Islet of Langerhans (tissue), 1 donor: ENCODE data around the gene EEF1A2.
"Not testable (repeated sequence)": the region's sequence is repeated elsewhere in the genome, so short reads cannot be mapped to it uniquely, and the experiment has no call there.

Source experiments
- FAIRE-seq: peaks from one replicate; lab custom pipeline; 2011; peaks lifted over from hg19 to GRCh38; lab: Jason Lieb, UNC

EEF1A2 gene

DNA sequence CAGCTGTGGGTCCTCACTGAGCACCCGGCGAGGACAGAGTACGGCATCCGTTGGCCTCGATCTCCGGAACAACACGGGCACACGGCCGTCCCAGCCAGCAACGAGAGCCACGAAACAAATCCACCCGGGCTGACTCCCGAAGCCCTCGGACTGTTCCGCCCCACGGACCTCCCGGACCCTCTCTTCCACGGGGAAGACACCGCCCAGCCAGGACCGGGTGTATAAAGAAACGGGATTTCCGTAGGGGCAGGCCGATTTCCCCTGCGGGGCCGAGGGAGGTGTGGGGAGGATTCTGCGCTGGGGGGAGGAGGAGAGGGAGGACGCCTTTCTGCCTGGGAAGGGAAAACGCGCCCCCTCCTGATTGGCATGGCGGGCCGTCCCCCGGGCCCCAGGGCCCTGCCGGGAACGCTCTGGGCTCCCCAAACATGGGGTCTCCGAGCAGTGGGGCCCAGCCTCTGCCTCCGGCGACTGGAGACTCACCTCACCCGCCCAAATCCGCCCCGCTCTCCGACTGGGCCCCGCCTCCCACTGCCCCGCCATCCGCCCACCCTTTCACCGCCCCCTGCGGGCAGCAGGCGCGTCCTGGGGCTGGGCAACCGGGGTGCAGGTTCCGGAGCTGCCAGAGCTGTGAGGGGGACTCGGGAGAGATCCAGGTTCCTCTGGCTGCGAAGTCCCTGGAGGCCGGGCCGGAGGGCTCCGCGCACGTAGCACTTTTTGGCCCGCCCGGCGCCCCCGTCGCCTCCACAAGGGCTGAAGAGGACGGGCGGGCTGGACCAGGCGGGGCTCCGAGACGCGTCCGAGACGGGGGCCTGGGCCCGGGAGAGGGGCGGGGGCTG lies 21.0 kb upstream of the EEF1A2 start:
- no peak for FAIRE-seq

DNA sequence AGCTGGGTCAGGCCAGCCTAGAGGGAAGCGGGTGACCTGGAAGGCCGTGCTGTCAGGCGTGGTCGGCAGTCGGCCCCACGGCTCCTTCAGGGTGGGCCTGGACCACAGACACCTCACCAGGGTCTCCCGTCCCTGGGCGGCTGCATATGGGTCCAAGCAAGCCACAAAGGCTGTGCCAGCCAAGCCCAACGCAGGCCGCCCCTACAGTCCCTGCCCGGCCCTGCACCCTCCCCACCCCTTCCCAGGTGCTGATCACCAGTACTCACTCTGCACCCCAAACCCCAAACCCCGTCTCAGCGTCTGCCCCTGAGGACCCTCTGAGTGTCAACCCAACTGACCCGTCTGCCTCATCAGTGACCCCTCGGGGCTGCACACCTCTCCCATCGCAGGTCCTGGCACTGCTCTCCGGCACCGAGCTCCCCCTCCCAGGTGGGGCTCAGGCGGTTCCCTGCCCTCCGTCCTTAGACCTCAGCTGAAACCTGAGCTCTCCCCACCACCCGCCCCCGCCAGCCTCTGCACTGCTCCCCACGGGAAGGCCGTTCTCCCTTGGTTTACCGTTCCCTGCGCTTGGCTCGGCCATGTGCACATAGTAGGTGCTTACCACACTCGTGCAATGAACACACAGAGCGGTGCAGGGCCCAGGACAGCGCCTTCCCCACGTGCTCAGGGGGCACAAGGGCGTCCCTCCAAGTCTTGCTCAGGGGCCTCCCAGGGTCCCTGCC lies 20.2 kb upstream of the EEF1A2 start:
- no peak for FAIRE-seq

DNA sequence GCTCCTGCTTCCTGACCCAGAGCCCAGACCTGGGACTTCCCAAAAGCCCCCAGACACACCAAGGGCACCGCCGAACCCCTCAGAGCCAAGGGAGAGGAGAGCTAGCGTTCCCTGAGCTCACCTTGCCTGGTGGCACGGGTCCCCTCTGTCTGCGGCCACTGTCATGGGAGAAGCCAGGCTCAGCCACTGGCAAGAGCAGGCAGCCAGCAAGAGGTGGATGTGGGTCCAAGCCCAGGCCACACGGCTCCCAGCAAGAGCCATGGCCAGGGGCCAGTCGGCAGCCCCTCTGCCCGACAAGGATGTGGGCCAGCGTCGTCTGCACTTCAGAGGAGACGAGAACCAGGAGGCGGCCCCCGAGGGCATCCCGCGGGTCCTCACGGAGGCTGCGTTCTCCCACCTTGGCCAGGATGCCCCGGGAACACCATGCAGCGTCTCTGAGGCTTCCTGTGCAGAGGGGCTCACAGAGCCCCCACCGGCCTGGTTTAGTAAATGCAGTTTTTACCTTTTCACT lies 19.5 kb upstream of the EEF1A2 start:
- FAIRE-seq = no peak

DNA sequence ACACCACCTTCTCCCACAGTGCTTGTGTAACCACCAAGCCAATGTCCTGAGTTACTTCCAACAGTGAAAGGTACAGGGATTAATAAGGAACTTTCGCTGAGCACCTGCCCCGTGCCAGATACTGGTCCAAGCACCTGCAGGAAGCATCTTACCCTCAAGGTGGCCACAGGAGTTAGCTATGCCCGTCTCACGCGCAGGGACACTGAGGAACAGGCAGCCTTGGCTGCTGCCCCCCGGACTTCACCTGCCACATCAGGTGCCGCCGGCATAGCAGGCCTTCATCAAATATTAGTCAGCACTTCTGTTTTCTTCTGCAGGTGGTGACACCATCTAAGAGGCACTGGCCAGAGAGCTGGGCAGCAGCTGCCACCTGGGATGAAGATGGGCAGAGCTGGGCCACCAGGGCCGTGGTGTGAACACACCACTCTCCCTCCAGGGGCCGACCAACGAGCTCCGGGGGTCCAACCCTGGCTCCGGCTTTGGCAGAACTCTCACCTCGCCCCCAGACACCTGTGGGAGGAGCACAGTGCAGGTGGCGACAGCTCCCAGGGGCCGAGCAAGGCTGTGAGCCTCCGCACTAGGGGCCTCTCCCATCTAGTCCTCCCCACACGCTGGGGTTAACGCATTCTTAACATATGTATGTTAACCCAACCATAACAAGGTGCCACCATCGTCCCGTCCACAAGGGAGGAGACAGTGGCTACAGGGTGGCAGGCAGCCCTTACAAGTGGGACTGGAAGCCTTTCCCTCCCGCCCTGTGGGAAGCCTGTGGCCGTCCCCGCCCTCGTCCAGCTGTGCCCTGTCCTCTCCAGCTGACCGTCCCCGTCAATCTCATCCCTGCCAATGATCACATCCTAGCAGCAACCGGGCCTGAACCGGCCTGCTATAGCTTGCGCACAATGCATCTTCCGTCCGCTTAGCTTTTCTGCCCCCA lies 18.8 kb upstream of the EEF1A2 start:
- no peak for FAIRE-seq

DNA sequence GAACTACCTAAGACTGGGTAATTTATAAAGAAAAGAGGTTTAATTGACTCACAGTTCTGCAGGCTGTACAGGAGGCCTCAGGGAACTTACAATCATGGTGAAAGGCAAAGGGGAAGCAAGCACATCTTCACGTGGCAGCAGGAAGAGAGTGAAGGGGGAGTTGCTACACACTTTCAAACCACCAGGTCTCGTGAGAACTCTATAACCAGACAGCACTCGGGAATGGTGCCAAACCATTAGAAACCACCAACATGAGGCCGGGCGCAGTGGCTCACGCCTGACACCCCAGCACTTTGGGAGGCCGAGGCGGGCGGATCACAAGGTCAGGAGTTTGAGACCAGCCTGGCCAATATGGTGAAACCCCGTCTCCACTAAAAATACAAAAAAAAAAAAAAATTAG lies 15.6 kb upstream of the EEF1A2 start:
- FAIRE-seq = not testable (repeated sequence)

DNA sequence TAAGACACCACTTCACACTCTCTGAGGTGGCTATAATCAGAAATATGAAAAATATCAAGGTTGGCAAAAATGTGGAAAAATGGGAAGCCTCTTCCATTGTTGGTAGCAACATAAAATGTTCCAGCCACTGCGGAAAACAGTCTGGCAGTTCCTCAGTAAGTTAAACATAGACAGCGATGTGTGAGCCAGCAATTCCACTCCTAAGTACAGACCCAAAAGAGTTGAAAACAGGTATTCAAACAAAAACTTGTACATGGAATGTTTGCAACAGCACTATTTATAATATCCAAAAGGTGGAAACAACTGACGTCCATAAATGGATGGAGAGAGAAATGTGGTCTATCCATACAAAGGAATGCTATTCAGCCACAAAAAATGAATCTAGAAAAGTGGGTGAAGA lies 14.3 kb upstream of the EEF1A2 start:
- FAIRE-seq = no peak

DNA sequence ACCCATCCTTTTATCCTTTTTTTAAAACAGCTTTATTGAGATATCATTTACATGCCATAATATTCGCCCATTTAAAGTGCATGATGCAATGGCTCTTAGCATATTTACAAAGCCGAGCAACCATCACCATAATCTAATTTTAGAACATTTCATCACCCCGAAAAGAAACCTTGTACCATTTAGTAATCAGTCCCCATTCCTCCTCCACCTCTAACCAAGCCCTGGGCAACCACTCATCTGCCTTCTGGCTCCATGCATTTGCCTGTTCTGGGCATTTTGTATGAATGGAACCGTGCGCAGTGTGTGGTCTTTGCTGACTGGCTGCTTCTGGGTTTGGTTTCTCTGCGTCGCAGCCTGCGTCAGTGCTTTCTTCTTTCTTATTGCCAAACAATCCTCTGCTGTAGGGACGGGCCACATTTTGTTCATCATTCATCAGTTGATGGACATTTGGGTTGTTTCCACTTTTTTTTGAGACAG lies 10.2 kb upstream of the EEF1A2 start:
- no peak for FAIRE-seq

DNA sequence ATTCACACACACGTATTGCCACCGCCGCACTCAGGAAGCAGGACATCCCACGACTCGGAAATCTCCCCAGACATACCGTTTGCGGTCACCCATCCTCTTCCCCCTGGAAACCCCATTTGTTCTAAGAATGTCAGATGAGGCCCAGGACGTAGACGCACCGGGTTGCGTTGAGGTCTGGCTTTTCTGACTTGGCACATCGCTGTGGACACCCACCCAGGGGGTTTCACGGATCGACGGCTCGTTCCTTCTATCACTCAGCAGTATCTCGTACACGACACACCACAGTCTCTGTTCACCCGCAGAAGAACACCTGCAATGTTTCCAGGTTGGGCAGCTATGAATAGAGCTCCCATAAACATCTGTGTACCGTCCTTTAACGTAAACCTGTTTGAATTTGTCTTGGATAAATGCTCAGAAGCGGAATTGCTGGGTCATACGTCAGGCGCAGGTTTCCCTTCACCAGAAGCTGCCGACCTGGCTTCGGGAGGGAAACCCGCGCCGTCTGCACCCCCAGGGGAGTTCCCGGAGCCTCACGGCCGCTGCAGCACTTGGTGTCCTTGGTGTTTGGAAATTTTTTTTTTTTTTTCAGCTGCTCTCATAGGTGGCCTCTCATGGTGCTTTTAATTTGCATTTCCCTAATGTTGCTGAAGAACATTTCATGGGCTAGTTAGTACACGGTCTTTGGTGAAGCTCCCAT lies 9.3 kb upstream of the EEF1A2 start:
- no peak for FAIRE-seq

DNA sequence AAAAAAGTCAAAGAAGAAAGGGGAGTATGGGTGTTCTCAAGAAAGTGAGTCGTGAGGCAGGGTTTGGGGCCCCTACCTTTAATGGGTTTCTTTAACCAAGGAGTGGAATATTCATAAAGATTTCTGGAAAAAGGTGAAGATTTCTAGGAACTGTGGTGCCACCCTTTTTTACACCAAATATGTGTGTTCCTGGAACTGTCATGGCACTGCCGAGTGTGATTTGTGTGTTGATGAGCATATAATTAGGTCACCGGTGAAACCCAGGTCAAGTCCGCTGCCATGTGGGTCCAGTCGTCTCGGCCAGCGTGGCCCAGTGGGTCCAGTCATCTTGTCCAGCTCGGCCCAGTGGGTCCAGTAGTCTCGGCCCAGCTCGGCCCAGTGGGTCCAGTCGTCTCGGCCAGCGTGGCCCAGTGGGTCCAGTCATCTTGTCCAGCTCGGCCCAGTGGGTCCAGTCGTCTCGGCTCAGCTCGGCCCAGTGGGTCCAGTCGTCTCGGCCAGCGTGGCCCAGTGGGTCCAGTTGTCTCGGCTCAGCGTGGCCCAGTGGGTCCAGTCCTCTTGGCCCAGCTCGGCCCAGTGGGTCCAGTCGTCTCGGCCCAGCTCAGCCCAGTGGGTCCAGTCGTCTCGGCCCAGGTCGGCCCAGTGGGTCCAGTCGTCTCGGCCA lies 8.3 kb upstream of the EEF1A2 start:
- no peak for FAIRE-seq

DNA sequence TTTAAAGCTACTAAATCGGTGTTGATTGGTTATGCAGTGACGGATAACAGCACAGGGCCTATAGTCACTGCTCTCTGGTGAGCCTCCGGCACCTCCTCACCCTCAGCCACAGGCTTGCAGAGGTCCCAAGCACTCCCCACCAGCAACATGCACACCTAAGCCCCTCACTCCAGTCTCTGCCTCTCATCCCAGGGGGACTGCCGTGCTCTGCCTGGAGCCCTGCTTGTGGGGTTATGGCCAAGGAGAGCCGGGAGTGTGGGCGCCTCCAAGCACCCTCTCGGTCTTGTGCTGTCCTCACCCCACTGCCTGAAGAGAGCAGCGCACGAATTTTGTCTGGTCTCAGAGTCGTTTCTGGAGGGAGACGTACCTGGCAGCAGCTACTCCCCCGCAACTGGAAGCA lies 6.8 kb upstream of the EEF1A2 start:
- no peak for FAIRE-seq

DNA sequence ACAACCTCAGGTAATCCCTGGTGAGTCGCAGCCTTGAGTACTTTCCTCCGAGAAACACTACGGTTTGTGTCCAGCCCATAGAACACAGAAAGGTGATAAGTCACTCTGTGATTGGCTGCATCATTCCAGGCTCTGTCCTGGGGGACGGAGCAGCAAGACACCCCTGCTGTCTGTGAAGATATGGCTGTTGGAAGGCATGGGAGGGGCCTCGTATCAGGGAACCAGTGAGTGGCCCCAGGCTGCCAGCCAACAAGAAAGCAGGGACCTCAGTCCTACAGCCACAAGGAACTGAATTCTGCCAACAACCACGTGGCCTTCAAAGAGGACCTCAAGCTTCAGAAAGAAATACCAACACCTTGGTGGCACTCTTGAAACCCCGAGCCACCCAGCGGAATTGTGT lies 6.4 kb upstream of the EEF1A2 start:
- FAIRE-seq = no peak

DNA sequence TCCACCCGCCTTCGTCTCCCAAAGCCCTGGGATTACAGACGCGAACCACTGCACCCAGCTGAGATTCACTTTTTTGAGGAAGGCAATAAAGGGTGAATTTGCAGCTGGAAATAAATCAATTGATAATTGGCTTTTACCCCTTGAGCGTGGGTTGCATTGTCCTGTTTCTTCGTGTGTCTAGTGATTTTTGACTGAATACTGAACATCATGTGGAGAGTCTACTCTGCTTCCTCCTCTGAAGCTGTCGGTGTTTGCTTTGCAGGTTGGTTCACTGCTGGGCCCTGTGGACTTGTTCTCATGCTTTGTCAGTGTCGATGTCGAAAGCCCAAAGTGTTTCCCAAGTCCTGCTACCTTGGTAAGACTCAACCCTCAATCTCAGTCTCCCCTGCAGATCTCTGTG lies 5.8 kb upstream of the EEF1A2 start:
- no peak for FAIRE-seq

DNA sequence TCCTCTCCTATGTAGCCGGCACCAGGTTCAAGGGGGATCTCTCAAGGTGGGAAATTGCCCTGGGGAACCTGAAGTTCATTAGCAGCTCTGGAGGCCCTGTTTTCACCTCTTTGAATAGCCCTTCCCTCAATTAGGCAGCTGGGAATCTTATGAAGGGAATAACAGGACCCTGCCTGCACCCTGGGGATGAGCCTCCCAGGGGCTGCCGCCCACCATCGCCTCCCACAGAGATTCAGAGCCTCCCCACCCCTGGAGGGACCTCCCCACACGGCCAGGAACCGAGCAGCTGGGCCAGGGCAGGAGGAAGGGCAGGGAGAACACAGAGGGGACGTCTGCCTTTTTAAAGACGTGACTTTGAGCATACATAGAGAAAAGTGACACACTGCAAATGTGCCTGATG lies 4.6 kb upstream of the EEF1A2 start:
- no peak for FAIRE-seq

DNA sequence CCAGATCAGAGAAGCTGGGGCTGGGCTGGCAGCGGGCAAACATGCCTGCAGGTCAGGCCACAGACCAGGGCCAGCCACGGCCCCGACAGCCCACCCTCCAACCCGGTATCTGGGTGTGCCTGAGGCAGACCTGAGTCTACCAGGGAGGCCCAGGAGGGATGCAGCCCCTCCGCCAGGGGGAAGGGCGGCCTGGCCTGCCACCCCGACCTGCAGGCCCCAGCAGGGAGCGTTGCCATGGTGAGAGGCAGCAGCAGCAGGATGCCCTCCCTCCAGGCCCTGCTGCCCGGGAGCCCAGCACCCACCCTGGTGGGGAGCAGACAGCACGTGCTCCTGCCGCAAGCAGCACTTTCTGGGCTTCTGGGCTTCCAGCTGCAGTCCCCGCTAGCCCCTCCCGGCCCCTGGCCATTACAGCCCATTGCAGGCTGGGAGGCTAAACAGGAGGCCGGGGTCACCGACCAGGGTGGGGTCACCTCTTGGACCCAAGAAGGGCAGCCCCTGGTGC lies 3.8 kb upstream of the EEF1A2 start:
- no peak for FAIRE-seq

DNA sequence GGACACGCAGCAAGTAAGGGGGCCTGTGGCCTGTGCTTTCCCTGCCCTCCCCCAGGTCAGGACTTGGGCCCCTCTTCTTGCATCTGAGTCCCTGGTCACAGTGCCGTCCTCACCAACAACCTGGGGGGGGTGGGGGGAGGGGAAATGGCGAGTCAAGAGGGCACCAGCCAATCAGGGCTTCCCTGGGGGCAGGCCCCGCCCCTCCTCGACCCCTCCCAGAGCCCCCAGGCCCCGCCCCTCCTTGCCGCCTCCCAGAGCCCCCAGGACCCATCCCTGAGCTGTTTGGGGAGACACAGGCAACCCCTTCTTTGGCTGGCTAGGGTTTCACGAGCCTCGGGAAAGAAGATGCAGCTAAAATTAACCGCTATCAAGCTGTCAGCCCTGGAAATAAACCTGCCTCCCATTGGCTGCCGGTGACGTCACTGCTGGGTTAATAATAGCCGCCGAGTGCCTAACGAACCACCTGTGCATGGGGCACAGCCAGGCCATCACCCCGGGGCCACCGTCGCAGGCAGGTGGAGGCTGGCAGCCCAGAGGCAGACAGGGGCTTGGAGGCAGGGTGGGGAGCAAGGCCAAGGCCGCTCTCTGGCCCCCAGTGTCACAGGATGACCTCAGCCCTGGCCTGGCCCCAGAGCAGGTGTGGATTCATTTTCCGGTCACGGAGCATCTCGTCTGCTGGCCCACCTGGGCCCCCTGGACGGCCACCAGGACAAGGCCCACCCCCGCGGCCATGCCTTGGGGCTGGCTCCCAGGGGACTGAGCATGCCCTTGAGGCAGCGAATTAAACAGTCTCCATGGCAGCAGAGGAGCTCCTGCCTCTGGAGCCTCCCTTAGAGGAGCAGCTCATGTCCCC lies 3.2 kb upstream of the EEF1A2 start:
- no peak for FAIRE-seq

DNA sequence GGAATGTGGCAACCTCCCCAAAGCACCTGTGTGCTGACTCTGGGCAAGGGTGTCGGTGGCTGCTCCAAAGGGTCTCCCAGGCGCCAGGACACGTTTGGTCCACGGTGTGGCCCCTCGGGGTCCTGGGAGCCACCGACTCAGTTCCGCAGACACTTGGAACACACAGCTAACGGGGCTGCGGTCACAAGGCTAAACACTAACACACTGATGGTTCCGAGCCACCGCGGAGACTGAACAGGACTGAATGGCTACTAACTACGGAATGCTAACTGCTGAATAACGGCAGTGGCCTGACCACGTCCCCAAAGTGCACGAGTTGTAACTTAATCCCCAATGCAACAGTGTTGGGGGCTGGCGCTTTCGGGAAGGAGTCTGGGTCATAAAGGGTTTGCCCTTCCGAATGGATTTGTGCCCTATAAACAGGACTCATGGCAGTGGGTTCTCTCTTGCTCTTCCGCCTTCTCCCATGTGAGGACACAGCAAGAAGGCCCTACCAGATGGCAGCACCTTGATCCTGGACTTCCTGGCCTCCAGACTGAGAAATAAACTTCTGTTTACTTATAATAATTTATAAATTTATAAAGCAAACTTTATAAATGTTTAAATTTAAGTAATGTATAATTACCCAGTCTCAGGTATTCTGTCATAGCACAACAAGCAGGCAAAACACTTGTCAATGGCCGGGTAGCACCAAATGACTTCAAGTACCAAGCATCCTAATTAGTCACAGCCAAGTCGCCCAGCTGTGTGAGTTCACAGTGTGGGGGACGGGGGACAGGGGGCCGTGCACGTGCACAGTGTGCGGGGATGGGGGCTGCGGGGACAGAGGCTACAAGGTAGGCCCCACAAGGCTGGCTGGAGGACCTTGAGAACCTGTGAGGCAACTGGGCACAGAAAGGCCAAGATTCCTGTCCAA lies 2.3 kb upstream of the EEF1A2 start:
- FAIRE-seq = no peak

DNA sequence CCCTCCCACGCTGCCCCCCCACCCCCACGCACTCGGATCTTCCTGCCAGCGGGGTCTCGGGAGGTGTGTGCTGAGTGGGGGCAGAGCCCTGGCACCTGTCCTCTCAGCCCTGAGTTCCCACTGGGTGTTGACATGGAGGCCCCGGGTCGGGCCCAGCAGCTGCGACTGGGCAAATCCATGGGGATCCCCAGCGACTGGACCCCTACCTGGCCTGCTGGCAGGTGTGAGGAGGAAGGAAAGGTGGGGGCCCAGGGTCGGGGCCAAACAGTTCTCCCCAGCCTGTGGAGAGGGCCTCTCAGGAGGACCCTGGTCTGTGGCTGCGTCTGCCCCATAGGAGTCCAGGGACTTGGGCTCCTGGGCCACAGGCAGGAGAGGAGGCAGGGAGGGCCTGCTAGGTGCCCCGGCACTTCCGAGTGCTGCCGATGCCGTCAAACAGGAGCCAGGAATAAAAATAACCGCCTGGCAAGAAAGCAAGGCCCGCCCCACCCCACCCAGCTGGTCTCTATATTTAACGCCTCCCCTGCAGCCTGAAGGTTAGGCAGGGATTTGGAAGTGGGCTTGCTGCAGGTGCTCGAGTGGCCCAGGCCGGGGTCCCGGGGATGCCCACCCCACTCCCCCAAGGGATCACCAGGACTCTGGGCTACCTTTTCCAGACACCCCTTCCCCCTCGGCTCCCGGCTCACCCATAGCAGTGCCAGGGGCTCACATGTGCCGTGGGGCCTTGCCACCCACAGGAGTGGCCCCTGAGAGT lies 1.4 kb upstream of the EEF1A2 start:
- FAIRE-seq = no peak

DNA sequence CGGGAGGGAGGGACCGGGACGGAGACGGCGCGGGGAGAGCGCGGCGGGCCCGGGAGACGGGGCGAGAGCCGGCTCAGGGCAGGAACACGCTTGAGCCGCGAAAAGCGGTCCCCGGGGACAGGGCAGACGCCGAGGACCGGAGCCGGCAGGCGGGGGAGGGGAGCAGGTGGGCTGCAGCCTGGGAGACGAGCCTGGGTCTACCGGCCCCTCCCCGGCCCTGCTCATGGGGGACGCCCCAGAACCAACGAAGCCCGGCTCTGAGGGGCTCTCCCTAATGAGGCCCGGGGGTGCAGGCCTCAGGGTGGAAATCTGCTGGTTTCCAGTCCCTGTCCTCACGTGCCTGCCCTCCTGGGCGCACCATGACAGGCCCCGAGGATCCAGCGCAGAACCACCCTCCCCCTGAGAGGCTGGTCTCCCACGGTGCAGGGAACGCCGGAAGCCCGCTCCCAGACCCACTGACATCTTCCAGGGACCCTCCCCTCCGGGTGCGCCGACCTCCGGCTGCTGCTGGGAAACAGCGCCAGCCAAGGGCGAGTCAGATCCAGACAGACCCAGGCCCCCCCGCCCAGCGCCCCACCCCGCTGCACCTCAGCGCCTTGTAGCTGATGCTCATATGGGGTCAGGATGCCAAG lies 571 bp upstream of the EEF1A2 start:
- no peak for FAIRE-seq
